HG02571 (cell line): ENCODE measurements around the gene GRIP2.
"Not testable (repeated sequence)": the region's sequence is repeated elsewhere in the genome, so short reads cannot be mapped to it uniquely, and the experiment has no call there.

ENCODE experiments used
- ATAC-seq: cut with Tn5 transposase; IDR thresholded peaks from one replicate; pipeline ENCODE4 v1.9.1; 2021; ENCODE audit warnings: mild to moderate bottlenecking, moderate library complexity; ENCODE audit not compliant: unreplicated experiment

GRIP2 gene

DNA sequence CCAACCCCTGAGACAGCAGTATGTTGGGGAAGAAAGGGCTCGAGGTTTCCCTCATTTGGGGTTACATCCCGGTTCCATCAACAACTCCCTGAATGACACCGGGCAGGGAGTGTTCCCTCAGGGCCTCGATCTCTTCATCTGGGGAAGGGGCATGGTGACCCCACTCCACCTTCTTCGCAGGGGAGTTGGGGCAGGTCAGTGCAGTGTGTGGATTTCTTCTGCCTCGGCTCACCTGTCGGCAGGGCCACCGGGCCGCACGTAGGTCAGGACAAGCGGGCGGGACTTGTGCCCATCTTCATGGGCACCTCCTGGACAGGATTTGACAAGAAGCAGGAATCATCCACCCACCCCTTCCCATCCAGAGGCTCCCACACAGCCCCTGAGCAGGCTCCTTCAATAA is 17.4 kb downstream of the GRIP2 start:
- no peak for ATAC-seq

DNA sequence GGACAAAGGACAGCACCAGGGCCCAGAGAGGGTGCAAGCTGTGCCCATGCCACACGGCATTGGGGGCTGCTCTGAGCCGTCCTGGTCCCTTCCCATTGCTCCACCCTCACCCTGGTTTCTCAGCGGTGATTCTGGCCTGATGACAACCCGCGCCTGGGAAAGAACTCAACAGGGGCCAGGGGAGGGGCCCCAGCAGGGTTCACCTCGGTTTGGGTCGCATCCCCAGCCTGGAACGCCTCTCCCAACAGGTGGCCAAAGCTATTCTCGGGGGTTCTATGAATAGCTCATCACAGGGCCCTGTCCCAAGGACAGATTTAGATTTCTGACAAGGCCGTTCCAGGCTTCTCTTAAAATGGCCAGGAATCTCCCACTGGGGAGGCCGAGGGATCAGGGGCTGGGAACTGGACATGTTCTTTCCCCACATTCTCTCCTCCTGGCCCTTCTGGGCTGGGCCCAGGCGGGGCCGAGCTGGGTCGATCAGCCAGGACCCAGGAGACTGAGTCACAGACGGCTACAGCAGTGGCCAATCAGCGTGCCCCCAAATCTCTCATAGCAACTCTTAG is 17.9 kb downstream of the GRIP2 start:
- ATAC-seq, result no peak

DNA sequence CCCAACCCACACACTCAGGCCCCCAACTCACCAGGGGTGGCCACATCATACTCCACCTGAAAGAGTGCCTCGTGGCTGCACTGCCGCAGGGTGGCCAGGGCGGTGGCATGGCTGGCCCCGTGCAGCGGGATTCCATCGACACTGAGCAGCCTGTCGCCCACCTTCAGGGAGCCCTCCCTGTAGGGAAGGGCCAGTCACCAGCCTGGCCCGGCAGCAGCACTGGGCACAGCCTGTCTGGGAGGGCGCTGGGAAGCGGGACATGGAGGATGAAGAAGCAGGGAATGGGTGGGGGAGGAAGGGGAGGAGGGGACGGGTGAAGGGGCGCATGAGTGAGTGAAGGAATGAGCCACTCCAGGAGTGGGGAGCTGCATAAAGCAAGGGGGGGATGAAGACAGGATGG is 18.5 kb downstream of the GRIP2 start:
- ATAC-seq, result no peak

DNA sequence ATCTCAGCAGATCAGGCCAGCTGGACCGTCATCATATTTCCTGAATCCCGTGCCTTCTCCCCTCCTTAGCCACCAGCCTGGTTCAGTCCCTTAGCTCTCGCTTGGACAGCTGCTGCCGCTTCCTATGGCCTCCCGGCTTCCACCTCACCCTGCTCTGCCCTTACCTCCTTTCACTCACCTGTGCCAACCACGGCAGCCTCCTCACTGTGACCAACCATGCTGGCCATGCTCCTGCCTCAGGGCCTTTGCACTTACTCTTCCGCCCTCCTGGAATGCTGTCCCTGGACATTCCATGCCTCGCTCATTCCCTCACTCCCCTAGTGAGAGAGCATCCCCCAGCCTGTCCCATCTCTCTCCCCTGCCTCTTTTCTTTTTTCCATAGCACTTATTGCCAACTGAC is 19.2 kb downstream of the GRIP2 start:
- ATAC-seq, result no peak

GRCh38 chr3:14520149-14520548 is 20.0 kb downstream of the GRIP2 start:
- no peak for ATAC-seq

DNA sequence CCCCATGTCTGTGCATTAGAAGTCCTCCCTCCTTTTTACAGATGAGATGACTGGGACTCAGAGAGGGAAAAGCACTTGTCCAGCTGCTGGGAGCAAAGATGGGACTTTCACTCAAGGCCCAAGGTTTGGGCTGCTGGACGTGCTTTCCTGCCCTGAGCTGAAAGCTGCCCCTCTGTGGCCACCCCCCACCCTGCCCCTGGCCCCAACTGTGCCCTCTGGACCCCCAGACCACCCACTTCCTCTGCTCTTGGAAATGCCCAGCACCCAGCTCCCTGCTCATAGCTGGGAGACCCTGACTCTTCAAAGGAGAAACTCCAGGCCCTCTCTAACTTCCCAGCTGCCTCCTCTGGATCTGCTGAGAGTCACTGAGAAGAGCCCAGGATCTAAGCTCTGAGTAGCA is 20.7 kb downstream of the GRIP2 start:
- no peak for ATAC-seq

- no peak for ATAC-seq
Observed at GRCh38 chr3:14518893-14519292, 21.2 kb downstream of the GRIP2 start.

DNA sequence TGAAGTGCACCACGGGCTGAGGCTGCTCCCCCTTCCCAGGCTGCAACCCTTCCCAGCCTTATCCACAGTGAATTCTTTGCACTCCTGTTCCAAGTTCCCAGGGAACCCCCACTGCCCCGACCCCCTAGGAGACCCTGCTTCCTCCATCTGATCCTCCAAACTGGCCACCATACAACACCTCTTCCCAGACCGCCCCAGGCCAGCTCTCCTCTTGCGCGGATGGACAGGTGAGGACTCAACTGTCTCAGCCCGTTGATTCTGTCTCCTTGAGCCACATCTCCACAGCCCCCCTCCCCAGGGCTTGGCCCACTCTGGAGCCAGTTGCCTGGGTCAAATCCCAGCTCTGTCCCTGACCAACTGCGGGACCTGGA is 21.7 kb downstream of the GRIP2 start:
- ATAC-seq, result no peak

DNA sequence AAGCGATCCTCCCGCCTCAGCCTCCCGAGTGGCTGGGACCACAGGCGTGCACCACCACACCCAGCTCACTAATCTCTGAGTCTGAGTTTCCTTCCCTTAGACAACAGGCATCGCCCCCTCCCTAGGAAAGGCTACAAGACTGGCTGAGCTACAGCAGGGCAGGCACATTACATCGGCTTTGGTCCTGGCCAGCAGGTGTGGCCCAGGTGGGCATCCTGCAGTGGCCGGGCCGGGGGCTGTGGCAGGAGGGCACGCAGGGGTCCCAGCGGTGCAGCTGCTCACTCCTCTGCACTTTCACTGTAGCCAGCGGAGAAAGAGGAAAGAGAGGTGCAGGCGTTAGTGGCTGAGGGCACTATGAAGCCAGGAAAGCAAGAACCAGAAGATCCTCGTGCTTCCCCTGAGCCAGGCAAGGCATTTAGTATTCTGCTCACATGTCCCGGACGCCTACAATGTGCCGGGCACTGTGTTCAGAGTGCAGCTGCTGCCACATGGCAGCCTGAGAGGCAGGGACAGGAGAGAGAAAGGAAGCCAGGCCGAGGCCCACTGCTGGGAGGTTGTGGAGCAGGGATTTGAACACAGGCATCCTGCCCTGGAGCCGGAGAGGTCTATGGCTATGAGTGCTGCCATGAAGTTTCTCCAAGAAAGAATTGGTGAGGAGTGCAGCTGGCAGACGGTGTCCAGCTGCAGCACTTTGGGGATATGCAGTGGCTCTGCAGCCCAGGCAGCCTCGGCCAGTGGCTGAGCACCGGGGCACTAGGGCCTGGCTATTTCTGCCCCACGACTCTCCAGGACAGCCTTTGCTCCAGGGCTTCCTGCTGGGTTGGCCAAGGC is 22.3 kb downstream of the GRIP2 start:
- ATAC-seq, result no peak

GRCh38 chr3:14516738-14517345 is 23.3 kb downstream of the GRIP2 start:
- ATAC-seq, result no peak

DNA sequence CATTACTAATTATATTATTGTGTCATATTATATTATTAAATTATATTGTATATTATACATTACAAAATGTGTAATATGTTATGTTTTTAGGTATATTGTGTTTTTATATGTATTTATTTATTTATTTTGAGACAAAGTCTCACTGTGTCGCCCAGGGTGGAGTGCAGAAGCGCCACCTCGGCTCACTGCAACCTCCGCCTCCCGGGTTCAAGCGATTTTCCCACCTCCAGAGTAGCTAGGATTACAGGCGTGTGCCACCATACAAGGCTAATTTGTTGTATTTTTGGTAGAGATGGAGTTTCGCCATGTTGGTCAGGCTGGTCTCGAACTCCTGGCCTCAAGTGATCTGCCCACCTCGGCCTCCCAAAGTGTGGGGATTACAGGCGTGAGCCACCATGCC is 24.6 kb downstream of the GRIP2 start:
- not testable (repeated sequence) for ATAC-seq

- no peak for ATAC-seq
Observed at GRCh38 chr3:14514323-14514720, 25.8 kb downstream of the GRIP2 start.

GRCh38 chr3:14513566-14514322 is 26.4 kb downstream of the GRIP2 start:
- ATAC-seq, result no peak

DNA sequence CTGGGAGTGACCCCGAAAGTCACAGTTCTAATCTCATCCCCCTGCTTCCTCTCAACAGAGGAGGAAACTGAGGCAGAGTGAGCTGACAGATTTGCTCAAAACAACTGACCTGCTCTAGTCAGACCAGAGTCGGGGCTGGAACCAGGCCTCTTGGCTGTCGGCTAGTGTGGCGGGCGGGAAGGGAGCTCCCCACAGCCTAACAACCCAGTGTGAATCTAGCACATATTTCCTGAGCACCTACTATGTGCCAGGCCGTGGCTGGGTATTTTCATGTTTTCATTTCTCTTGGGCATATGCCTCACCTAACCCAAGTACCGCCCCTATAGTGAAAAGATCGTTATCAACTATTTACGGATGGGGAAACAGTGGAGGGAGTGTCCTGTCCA is 27.2 kb downstream of the GRIP2 start:
- ATAC-seq, result no peak

DNA sequence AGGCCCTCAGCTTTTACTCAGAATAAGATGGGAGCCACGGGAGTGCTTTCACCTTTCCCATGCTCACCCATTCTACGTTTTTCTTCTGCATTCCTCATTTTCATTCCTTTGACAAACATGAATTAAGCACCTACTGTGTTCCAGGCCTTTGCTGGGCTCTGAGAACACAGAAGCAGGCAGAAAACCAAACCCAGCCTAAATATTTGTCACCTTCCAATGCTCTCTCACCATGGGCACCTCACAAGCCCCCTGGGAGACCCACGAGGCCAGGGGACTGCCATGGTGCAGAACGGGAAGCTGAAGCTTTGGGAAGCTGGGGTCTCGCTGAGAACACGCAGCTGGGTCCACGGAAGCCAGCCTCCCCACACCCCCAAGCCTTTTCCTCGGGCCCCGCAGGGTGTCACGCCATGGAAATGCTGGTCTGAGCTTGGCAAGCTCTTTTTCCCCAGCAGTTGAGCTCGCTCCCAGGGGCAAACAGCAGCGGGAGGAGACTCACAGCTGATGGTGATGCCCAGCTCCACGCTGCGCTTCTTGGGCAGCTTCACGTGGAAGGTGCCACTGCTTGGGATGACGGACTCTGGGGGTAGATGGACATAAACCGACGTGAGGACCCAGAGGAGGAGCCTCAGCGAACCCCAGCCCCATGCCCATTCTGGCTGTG is 27.7 kb downstream of the GRIP2 start:
- ATAC-seq, result no peak

DNA sequence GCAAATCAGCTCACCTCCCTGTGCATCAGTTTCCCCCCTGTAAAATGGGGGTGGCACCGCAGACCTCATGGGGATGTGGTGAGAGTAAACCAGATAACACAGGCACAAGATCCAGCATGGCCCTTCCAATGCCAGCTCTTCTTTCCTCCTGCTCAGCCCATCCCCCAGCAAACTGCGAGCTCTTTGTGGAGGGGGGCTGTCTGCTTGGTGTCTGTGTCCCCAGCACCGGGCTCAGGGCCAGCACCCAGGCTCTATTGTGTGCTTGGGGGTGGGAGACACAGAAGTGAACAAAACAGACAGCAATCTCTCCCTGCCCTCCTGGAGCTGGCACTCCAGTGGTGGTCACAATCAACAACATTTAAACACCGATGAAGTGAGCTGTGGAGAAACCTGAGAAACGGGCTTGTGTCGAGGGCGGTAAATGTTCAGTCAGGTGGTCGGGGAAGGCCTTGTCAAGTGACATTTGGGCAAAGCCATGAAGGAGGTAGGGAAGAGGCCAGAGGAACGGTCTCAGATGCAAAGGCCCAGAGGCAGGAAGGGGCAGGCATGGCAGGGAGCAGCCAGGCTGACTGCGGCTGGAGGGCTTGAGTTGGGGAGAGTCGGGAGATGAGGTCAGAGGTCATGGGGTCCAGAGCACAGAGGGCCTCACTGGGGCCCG is 28.4 kb downstream of the GRIP2 start:
- no peak for ATAC-seq

DNA sequence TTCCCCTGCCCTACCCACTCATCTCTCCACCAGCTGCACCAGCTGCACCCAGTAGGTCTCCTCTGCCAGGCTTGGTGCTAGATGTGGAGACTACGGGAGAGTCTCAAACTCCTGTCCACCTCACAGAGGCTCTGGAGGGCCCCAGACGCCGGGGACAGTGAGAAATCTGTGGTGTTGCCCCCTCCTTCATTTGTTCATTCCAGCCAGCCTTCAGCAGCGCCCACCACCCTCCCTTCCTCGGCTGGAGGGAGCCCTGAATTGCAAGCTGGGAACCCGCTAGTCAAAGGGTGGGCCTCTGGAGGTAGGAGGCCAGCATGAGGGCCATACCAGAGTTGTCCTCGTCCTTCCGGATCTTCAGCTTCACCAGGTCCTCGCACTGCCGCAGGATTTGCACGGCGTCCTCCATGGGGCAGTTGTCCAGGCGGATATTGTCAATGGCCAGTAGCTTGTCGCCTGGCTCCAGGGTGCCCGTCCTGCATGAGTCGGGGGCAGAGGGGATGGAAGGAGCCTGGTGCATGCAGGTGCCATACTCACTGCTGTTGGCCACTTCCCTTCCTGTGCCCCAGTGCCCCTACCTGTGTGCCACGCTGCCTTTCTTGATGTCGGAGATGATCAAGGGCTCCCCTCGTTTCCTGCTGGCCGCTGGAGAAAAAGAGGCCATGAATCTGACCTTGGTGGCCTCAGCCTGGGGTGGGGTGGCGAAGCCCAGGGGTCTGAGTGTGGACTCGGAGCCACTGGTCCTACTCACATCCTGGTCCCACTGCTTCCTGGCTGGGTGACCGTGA is 29.1 kb downstream of the GRIP2 start:
- no peak for ATAC-seq

GRCh38 chr3:14509796-14510100 is 30.4 kb downstream of the GRIP2 start:
- ATAC-seq, result no peak

DNA sequence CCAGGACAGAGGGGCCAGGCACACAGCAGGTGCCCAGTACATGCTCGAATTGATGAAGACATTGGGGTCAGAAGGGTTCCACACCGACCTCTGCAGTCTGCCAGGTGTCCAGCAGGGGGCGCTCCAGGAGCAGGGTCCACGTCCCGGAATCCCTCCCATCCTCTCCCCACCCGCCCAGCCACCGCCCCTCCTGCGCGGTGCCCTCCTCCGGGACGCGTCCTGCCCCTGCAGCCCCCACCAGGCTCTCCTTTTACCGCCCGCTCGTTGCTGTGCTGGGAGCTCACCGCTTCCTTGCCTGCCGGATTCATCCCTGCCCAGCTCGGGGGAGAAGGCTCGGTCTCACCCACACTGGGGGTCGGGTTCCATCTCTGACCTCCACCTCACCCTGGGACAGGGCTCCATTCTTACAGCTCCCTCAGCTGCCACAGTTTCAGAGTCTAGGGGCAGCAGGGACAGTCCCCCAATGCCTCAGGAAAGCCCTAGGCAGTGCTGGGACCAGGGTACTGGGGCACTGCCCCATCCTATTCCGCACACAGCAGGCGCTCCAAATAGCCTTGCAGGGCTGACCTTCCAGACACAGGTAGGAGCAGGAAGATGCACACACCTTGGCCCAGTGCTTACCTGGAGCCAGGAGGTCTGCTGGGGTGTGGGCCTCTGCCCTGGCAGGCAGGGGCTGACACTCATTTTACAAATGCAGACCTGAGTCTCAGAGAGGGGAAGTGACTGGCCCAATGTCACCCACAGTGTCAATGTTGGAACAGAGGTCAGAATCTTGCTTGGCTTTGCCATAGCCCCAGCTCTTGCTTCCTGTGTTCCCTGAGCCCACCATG is 31.0 kb downstream of the GRIP2 start:
- ATAC-seq, result no peak
